Measurements from ENCODE around the gene SLC35F3.

GRCh38 chr1:234309598-234310459 lies 405.4 kb downstream of the SLC35F3 start:
- TF ChIP-seq TAF1 (IDR thresholded peaks at IDR 0.05; ENCODE audit: low read depth, low read length) (no peak), POLR2A (IDR thresholded peaks at IDR 0.05; ENCODE audit: low read depth, low read length) (no peak), SPI1 (IDR thresholded peaks at IDR 0.05; ENCODE audit: low read depth, low read length) (no peak)

Data from GM12891 (cell line).